ENCODE measurements around the gene LMOD3. TPM values are rescaled to one million over a fixed set of nuclear protein-coding genes. Genes with fewer than 3 reads are reported as not detected.

LMOD3 gene
- total RNA-seq, 4 donors from 2014 or later = 31.0 to 194 (median 113) TPM

DNA sequence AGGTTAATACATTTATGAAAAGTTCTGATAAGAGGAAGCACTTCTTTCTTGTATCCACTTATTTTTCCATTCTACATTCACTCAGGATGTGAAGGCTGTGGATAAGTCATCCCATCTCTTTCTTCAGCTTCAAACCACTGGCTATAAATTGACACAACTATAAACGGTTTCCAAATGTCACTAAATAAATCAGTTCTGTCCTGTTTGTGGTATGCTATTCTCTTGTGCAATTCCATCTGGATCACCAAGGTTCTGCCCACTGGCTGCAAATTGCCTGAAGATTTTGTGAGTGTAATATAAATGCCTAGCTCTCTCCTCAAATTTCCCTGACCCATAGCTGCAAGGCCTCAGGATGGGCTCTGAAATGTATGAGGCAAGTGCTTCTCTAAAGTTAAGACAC is 7.1 kb upstream of the LMOD3 start:
- Histone ChIP-seq H3K36me3 (no peaks in the 10 kb centered on the region), H3K4me1 (peaks cover 28 to 37% of the 10 kb centered on the region in 2 donors), H3K27me3 (no peaks in the 10 kb centered on the region), H3K4me3 (no peak overlapping the region), H3K27ac (peak overlapping the region; percentile 73 to 95 (median 76)), H3K9me3 (no peaks in the 10 kb centered on the region)
- ATAC-seq (peak; percentile 81 to 92), DNase-seq (no peak)
- TF ChIP-seq POLR2A (IDR thresholded peaks at IDR 0.05) = no peak
- no peak for TF ChIP-seq CTCF (IDR thresholded peaks at IDR 0.05 in 4 of 5, conservative IDR thresholded peaks at IDR 0.05 in 1 of 5)
- intact Hi-C loops (cut with DNase I; ENCODE audit: low total_unique reads) = loop anchor here (10.0 kb wide), 3 partner anchors 655 to 1935 kb away; no protein-coding TSS in a partner anchor
- in situ Hi-C loops (cut with MboI; ENCODE audit: low sequenced_read_pairs in 4 of 4) = no loop called here

DNA sequence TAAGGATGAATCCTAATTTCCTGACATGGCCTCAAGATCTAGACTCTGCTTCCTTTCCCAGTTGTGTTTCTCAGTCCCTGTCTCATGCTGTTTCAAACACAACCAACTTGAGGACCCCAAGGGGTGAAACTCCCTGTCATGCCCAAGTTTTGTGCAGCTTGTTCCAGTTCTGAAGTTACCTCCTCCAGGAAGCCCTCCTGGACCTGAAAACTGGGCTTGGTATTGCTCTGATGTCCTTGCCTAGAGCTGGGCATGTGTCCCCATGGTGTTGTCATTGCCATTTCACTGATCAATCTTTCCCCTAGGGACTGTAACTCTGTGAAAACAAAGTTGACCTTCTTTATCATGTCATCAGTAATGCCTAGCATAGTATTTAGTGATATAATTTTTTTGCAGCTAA is 6.1 kb upstream of the LMOD3 start:
- peaks cover 33 to 40% of the 10 kb centered on the region in 2 donors for H3K4me1 ChIP-seq
- H3K36me3 ChIP-seq = no peaks in the 10 kb centered on the region
- H3K27me3 ChIP-seq = no peaks in the 10 kb centered on the region
- H3K27ac ChIP-seq = peak overlapping the region; percentile 73 to 95 (median 76)
- no peak overlapping the region for H3K4me3 ChIP-seq
- TF ChIP-seq POLR2A (IDR thresholded peaks at IDR 0.05) (no peak), CTCF (IDR thresholded peaks at IDR 0.05 in 4 of 5, conservative IDR thresholded peaks at IDR 0.05 in 1 of 5) (no peak)
- ATAC-seq (no peak), DNase-seq (no peak)
- intact Hi-C loops (cut with DNase I; ENCODE audit: low total_unique reads) = loop anchor here (10.0 kb wide), 3 partner anchors 656 to 1936 kb away; no protein-coding TSS in a partner anchor
- H3K9me3 ChIP-seq = no peaks in the 10 kb centered on the region
- in situ Hi-C loops (cut with MboI; ENCODE audit: low sequenced_read_pairs in 4 of 4) = no loop called here

- no peaks in the 10 kb centered on the region for H3K27me3 ChIP-seq
- ATAC-seq (peak in 1 of 2 donors; percentile 49), DNase-seq (peak in 1 of 2 donors; percentile 59)
- peaks cover 41 to 50% of the 10 kb centered on the region in 2 donors for H3K4me1 ChIP-seq
- intact Hi-C loops (cut with DNase I; ENCODE audit: low total_unique reads) (loop anchor here (10.0 kb wide), 3 partner anchors 658 to 1938 kb away; no protein-coding TSS in a partner anchor), in situ Hi-C loops (cut with MboI; ENCODE audit: low sequenced_read_pairs in 4 of 4) (no loop called here)
- no peak overlapping the region for H3K4me3 ChIP-seq
- H3K9me3 ChIP-seq = no peaks in the 10 kb centered on the region
- no peaks in the 10 kb centered on the region for H3K36me3 ChIP-seq
- TF ChIP-seq POLR2A (IDR thresholded peaks at IDR 0.05) = no peak
- TF ChIP-seq CTCF (IDR thresholded peaks at IDR 0.05 in 4 of 5, conservative IDR thresholded peaks at IDR 0.05 in 1 of 5) = no peak
- H3K27ac ChIP-seq = peak overlapping the region; percentile 48 to 95 (median 76)
These were observed 4.6 kb upstream of the LMOD3 start for GRCh38 chr3:69126999-69127398.

- ATAC-seq (no peak), DNase-seq (no peak)
- Histone ChIP-seq H3K27me3 (no peaks in the 10 kb centered on the region), H3K4me3 (no peak overlapping the region), H3K9me3 (no peaks in the 10 kb centered on the region), H3K27ac (peak overlapping the region; percentile 48 to 95 (median 76)), H3K36me3 (no peaks in the 10 kb centered on the region), H3K4me1 (peaks cover 41 to 50% of the 10 kb centered on the region in 2 donors)
- in situ Hi-C loops (cut with MboI; ENCODE audit: low sequenced_read_pairs in 4 of 4) = no loop called here
- intact Hi-C loops (cut with DNase I; ENCODE audit: low total_unique reads) = loop anchor here (10.0 kb wide), 3 partner anchors 659 to 1939 kb away; no protein-coding TSS in a partner anchor
- TF ChIP-seq POLR2A (IDR thresholded peaks at IDR 0.05) (no peak), CTCF (IDR thresholded peaks at IDR 0.05 in 4 of 5, conservative IDR thresholded peaks at IDR 0.05 in 1 of 5) (no peak)
These were observed 3.8 kb upstream of the LMOD3 start for GRCh38 chr3:69126216-69126615.
